HEK293 (cell line): ENCODE measurements around the gene IL17REL.
A peak's percentile ranks its signal among the peaks of the same experiment; 100 is the strongest.

ENCODE experiments used
- GLI4 ChIP-seq: fragments of 450-650 bp; formaldehyde crosslinking; IDR thresholded peaks from 2 replicates; pipeline ENCODE4 v1.5.1; 2016; ENCODE audit warnings: missing biosample characterization, missing genetic modification characterization
- KLF10 ChIP-seq: fragments of 450-650 bp; IDR thresholded peaks from 2 replicates; pipeline ENCODE4 v1.5.1; 2018; ENCODE audit warnings: missing biosample characterization, mild to moderate bottlenecking, missing genetic modification characterization
- KLF7 ChIP-seq: fragments of 450-650 bp; formaldehyde crosslinking; IDR thresholded peaks from 2 replicates; pipeline ENCODE4 v1.5.1; 2016; ENCODE audit warnings: missing biosample characterization, missing genetic modification characterization, borderline replicate concordance
- MYNN ChIP-seq: fragments of 450-650 bp; formaldehyde crosslinking; IDR thresholded peaks from 2 replicates; pipeline ENCODE4 v1.5.1; 2016; ENCODE audit warnings: missing biosample characterization, missing genetic modification characterization, borderline replicate concordance
- SCRT2 ChIP-seq: fragments of 450-650 bp; formaldehyde crosslinking; IDR thresholded peaks from 2 replicates; pipeline ENCODE4 v1.5.1; 2016; ENCODE audit warnings: missing biosample characterization, missing genetic modification characterization
- SP3 ChIP-seq: fragments of 450-650 bp; formaldehyde crosslinking; IDR thresholded peaks from 2 replicates; pipeline ENCODE4 v1.5.1; 2016; ENCODE audit warnings: missing biosample characterization, missing genetic modification characterization
- TSHZ1 ChIP-seq: fragments of 450-650 bp; formaldehyde crosslinking; IDR thresholded peaks from 2 replicates; pipeline ENCODE4 v1.5.1; 2016; ENCODE audit warnings: missing biosample characterization, missing genetic modification characterization, borderline replicate concordance
- YY2 ChIP-seq: fragments of 450-650 bp; formaldehyde crosslinking; IDR thresholded peaks from 2 replicates; pipeline ENCODE4 v1.5.1; 2016; ENCODE audit warnings: missing biosample characterization, missing genetic modification characterization
- ZBTB1 ChIP-seq: fragments of 450-650 bp; formaldehyde crosslinking; IDR thresholded peaks from 2 replicates; pipeline ENCODE4 v1.5.1; 2016; ENCODE audit warnings: missing biosample characterization, missing genetic modification characterization
- ZNF114 ChIP-seq: fragments of 450-650 bp; formaldehyde crosslinking; IDR thresholded peaks from 2 replicates; pipeline ENCODE4 v1.5.0; 2017; ENCODE audit warnings: missing biosample characterization, missing genetic modification characterization
- ZNF140 ChIP-seq: fragments of 450-650 bp; formaldehyde crosslinking; IDR thresholded peaks from 2 replicates; pipeline ENCODE4 v1.5.1; 2016; ENCODE audit warnings: missing biosample characterization, missing genetic modification characterization
- ZNF148 ChIP-seq: fragments of 450-650 bp; formaldehyde crosslinking; IDR thresholded peaks from 2 replicates; pipeline ENCODE4 v1.5.0; 2017; ENCODE audit warnings: missing biosample characterization, missing genetic modification characterization, borderline replicate concordance
- ZNF16 ChIP-seq: fragments of 450-650 bp; formaldehyde crosslinking; IDR thresholded peaks from 2 replicates; pipeline ENCODE4 v1.5.1; 2016; ENCODE audit warnings: low read depth, missing biosample characterization, missing genetic modification characterization
- ZNF174 ChIP-seq: fragments of 450-650 bp; formaldehyde crosslinking; IDR thresholded peaks from 2 replicates; pipeline ENCODE4 v1.5.0; 2017; ENCODE audit warnings: missing biosample characterization, mild to moderate bottlenecking, missing genetic modification characterization
- ZNF239 ChIP-seq: fragments of 450-650 bp; formaldehyde crosslinking; IDR thresholded peaks from 2 replicates; pipeline ENCODE4 v1.5.1; 2016; ENCODE audit warnings: missing biosample characterization, missing genetic modification characterization
- ZNF24 ChIP-seq: fragments of 450-650 bp; formaldehyde crosslinking; IDR thresholded peaks from 2 replicates; pipeline ENCODE4 v1.5.1; 2016; ENCODE audit warnings: missing biosample characterization, missing genetic modification characterization
- ZNF302 ChIP-seq: fragments of 450-650 bp; formaldehyde crosslinking; IDR thresholded peaks from 2 replicates; pipeline ENCODE4 v1.5.1; 2016; ENCODE audit warnings: missing biosample characterization, missing genetic modification characterization, low read depth
- ZNF324 ChIP-seq: fragments of 450-650 bp; formaldehyde crosslinking; IDR thresholded peaks from 2 replicates; pipeline ENCODE4 v1.5.1; 2016; ENCODE audit warnings: missing biosample characterization, missing genetic modification characterization
- ZNF394 ChIP-seq: fragments of 450-650 bp; formaldehyde crosslinking; IDR thresholded peaks from 2 replicates; pipeline ENCODE4 v1.5.1; 2016; ENCODE audit warnings: missing biosample characterization, missing genetic modification characterization, mild to moderate bottlenecking, moderate library complexity, borderline replicate concordance
- ZNF792 ChIP-seq: fragments of 450-650 bp; formaldehyde crosslinking; IDR thresholded peaks from 2 replicates; pipeline ENCODE4 v1.5.1; 2016; ENCODE audit warnings: missing biosample characterization, missing genetic modification characterization
- ZSCAN4 ChIP-seq: fragments of 450-650 bp; formaldehyde crosslinking; IDR thresholded peaks from 2 replicates; pipeline ENCODE4 v1.5.1; 2017; ENCODE audit warnings: missing biosample characterization, missing genetic modification characterization
- TF ChIP-seq, protein P1 (sequence below): fragments of 450-650 bp; formaldehyde crosslinking; IDR thresholded peaks from 2 replicates; pipeline ENCODE4 v1.5.1; 2016; ENCODE audit warnings: missing biosample characterization, missing genetic modification characterization, low read depth
- TF ChIP-seq, protein P2 (sequence below): fragments of 450-650 bp; formaldehyde crosslinking; conservative IDR thresholded peaks from 2 replicates; pipeline ENCODE4 v1.5.1; 2016; ENCODE audit warnings: low read depth, missing biosample characterization, missing genetic modification characterization
- TF ChIP-seq, protein P3 (sequence below): fragments of 450-650 bp; formaldehyde crosslinking; IDR thresholded peaks from 2 replicates; pipeline ENCODE4; 2016; ENCODE audit warnings: missing biosample characterization, missing genetic modification characterization

IL17REL gene

GRCh38 chr22:49975543-49976389 is 36.8 kb downstream of the IL17REL start (continued):
- TF ChIP-seq ZSCAN4 (peak; percentile 91), MYNN (tag by site-specific recombination) (no peak), KLF10 (tag by site-specific recombination) (no peak), SP3 (tag by site-specific recombination) (no peak), KLF7 (tag by site-specific recombination) (0 out of 2 replicates have a peak, but pooled peaks have one; percentile 80), ZNF114 (0 out of 2 replicates have a peak, but pooled peaks have one; percentile 86), ZNF174 (tag by site-specific recombination) (no peak), ZNF302 (tag by site-specific recombination) (no peak), YY2 (tag by site-specific recombination) (no peak), ZNF792 (tag by site-specific recombination) (no peak), ZBTB1 (tag by site-specific recombination) (peak; percentile 45; the same call in 1 of the 2 replicates), TSHZ1 (tag by site-specific recombination) (no peak), ZNF239 (tag by site-specific recombination) (peak; percentile 89), SCRT2 (no peak), ZNF324 (tag by site-specific recombination) (no peak), ZNF16 (tag by site-specific recombination) (no peak), ZNF148 (peak; percentile 26; the same call in 1 of the 2 replicates), ZNF394 (no peak), GLI4 (tag by site-specific recombination) (peak; percentile 93), ZNF140 (tag by site-specific recombination) (no peak), ZNF24 (no peak)
- TF ChIP-seq, protein P1, sequence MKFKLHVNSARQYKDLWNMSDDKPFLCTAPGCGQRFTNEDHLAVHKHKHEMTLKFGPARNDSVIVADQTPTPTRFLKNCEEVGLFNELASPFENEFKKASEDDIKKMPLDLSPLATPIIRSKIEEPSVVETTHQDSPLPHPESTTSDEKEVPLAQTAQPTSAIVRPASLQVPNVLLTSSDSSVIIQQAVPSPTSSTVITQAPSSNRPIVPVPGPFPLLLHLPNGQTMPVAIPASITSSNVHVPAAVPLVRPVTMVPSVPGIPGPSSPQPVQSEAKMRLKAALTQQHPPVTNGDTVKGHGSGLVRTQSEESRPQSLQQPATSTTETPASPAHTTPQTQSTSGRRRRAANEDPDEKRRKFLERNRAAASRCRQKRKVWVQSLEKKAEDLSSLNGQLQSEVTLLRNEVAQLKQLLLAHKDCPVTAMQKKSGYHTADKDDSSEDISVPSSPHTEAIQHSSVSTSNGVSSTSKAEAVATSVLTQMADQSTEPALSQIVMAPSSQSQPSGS (tag by site-specific recombination): no peak
- TF ChIP-seq, protein P2, sequence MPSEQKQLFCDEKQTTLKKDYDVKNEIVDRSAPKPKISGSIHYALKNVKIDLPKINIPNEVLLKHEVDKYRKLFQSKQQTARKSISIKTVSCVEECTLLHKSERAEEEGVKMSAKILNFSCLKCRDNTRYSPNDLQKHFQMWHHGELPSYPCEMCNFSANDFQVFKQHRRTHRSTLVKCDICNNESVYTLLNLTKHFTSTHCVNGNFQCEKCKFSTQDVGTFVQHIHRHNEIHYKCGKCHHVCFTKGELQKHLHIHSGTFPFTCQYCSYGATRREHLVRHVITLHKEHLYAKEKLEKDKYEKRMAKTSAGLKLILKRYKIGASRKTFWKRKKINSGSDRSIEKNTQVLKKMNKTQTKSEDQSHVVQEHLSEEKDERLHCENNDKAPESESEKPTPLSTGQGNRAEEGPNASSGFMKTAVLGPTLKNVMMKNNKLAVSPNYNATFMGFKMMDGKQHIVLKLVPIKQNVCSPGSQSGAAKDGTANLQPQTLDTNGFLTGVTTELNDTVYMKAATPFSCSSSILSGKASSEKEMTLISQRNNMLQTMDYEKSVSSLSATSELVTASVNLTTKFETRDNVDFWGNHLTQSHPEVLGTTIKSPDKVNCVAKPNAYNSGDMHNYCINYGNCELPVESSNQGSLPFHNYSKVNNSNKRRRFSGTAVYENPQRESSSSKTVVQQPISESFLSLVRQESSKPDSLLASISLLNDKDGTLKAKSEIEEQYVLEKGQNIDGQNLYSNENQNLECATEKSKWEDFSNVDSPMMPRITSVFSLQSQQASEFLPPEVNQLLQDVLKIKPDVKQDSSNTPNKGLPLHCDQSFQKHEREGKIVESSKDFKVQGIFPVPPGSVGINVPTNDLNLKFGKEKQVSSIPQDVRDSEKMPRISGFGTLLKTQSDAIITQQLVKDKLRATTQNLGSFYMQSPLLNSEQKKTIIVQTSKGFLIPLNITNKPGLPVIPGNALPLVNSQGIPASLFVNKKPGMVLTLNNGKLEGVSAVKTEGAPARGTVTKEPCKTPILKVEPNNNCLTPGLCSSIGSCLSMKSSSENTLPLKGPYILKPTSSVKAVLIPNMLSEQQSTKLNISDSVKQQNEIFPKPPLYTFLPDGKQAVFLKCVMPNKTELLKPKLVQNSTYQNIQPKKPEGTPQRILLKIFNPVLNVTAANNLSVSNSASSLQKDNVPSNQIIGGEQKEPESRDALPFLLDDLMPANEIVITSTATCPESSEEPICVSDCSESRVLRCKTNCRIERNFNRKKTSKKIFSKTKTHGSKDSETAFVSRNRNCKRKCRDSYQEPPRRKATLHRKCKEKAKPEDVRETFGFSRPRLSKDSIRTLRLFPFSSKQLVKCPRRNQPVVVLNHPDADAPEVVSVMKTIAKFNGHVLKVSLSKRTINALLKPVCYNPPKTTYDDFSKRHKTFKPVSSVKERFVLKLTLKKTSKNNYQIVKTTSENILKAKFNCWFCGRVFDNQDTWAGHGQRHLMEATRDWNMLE: no peak
- TF ChIP-seq, protein P3, sequence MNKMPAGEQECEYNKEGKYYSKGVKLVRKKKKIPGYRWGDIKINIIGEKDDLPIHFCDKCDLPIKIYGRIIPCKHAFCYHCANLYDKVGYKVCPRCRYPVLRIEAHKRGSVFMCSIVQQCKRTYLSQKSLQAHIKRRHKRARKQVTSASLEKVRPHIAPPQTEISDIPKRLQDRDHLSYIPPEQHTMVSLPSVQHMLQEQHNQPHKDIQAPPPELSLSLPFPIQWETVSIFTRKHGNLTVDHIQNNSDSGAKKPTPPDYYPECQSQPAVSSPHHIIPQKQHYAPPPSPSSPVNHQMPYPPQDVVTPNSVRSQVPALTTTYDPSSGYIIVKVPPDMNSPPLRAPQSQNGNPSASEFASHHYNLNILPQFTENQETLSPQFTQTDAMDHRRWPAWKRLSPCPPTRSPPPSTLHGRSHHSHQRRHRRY (tag by site-specific recombination): no peak
